Stimulated activated CD4-positive, alpha-beta T cell treated with anti-CD3 and anti-CD28 coated beads, Interleukin-4, amount 100 ng/mL, for 4 hours (primary cell): ENCODE measurements around the gene PHKB.

Source experiments
- DNase-seq, 2 experiments: peaks; one replicate each; pipeline ENCODE4 v3.0.0-alpha.2; 2020

Gene PHKB

DNA sequence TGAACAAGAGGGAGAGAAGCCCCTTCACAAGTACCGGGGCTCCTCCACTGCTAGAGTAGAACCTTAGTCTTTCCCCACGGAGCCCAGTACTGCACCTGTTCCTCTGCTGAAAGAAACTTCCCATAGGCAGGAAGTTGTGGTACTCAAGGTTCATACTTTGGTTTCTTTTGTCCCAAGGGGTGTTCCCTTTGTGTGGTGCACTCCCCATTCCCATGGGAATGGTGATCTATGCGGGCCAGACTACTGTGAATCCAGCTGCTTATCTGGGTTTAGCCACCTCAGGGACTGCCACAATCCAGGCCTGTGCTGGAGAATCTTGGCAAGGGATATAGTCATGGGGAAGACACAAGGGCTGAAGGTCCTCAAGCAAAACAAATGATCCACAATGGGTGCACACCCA lies 110.6 kb downstream of the PHKB start:
- DNase-seq: no peak

DNA sequence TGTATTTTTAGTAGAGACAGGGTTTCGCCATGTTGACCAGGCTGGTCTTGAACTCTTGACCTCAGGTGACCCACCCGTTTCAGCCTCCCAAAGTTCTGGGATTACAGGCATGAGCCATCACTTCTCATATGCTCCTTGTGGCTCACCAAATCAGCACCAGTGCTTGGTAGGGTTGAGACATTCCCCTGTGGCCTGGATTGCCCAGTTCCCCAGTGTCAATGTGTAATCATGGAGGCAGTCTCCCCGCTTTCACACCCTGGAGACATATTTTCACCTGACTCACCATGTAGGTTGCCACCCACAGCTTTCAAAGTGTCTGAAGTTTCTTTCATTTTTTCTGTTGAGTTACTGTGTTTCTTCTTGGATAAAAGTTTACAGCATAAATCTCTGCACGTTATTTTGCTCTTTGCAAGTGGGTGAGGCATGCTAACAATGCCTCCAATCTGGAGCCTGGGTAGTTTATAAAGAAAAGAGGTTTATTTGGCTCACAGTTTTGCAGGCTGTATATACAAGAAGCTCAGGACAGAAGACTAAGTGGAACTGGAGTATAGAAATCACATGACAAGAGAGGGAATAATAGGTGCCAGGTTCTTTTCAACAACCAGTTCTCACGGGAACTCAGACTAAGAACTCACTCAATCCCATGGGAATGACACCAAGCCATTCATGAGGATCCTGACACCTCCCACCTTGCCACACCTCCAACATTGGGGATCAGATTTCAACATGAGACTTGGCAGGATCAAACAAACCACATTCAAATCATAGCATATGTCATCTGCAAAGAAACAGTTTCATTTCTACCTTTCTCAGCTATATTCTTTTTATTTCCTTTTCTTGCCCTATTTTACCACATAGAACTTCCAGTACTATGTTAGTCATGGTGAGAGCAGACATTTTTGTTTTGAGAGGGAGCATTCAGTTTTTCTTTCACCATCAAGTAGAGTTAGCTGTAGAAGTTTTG lies 113.2 kb downstream of the PHKB start:
- peak; percentile 7 to 11 for DNase-seq

DNA sequence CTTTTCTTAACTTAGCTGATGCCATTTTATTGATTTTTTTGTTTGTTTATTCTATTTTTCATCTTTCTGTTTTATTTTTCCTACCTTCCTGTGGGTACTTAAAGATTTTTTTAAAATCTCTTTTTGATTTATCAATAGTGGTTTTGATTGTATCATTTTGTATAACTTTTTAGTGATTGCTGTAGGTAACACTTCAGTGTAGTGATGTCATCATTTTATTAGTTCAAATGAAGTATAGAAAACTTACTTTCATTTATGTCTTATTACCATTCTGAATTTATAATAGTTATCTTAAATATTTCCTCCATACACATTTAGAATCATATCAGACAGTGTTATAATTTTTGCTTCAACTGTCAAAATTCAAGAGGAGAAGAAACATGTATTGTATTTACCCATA lies 115.9 kb downstream of the PHKB start:
- DNase-seq: no peak

DNA sequence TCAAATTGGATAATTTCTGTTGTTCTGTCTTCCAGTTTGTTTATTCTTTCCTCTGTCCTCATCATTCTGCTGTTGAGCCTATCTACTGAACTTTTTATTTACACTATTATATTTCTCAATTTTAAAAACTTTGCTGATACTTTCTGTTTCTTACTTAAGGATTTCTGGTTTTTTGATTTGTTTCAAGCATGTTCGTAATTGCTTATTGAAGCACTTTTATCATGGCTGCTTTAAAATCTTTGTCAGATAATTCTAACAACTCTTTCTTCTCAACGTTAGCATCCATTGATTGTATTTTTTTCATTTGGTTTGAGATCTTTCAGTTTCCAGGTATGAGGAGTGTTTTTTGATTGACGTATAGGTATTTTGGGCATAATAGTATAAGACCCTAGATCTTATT lies 116.9 kb downstream of the PHKB start:
- DNase-seq: no peak

GRCh38 chr16:47578573-47578972 lies 117.4 kb downstream of the PHKB start:
- no peak for DNase-seq

DNA sequence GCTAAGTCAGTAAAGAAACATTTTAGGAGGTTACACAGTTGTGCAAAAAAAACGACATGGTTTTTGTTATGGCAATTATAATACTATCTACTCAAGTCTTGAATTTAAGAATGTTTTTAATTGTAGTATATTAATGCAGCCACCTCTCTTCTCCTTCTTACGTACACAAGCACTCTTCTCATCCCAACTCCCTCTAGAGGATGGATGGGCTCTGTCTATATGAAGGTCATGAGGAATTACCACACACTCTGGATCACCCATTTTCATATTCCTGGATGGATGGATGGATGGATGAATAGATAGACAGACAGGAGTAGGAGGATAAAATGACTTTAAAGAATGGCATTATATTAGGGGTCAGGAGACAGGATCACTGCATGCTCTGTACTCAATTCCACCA lies 120.0 kb downstream of the PHKB start:
- no peak for DNase-seq

- DNase-seq: no peak
These were observed 123.5 kb downstream of the PHKB start for GRCh38 chr16:47584464-47585225.

GRCh38 chr16:47586121-47586520 lies 125.0 kb downstream of the PHKB start:
- no peak for DNase-seq

- no peak for DNase-seq
These were observed 129.3 kb downstream of the PHKB start for GRCh38 chr16:47590472-47590871.

DNA sequence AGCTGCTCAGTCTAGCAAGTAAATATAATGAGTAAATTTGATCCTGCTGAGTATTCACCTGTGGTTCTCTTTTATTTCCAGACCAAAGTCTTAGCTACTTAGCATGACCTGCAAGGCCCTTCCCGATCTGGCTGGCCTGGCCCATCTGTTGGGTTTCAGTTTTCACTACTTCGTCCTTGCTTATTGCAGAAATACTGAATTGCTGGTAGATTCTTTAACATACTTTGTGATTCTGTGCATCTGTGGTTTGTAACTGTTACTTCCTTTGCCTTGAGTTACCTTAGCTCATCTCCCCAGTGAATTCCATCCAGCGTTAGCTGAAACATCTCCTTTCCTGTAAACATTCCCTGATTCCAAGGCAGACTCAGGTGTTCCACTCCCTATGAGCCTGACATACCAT lies 131.1 kb downstream of the PHKB start:
- no peak for DNase-seq

DNA sequence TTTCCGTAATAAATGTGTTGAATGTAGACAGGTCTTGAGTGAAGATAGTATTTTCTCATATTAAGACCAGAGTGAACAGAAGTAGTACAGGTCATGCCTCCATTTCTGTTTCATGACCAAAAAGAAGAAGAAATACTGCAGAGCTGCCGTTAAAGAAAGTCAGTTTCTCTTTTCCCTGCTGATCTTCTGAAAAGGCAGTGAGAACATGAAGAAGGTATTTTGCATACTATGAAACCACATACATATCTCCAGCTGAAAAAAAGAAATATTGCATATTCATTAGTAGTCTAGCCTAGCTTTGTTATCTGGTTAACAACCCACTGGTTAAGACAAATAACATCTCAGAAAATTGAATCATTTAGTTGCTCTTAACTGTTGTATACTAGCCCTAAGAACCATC lies 138.4 kb downstream of the PHKB start:
- DNase-seq: no peak

DNA sequence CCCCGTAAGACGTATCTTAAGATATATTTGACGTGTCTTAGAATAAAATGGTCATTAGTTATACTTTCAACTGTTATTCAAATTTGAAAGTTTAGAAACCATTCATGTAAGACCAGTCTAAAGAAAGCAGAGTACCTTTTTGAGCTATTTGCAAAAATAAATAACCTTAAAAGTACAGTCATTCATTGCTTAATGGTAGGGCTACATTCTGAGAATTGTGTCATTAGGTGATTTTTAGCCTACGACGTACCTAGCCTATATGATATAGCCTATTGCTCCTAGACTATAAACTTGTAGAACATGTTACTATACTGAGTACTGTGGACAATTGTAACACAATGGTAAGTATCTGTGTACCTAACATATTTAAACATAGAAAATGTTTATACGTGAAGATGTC lies 139.2 kb downstream of the PHKB start:
- no peak for DNase-seq

GRCh38 chr16:47604306-47604705 lies 143.2 kb downstream of the PHKB start:
- DNase-seq: no peak

GRCh38 chr16:47611042-47611441 lies 149.9 kb downstream of the PHKB start:
- DNase-seq: no peak

DNA sequence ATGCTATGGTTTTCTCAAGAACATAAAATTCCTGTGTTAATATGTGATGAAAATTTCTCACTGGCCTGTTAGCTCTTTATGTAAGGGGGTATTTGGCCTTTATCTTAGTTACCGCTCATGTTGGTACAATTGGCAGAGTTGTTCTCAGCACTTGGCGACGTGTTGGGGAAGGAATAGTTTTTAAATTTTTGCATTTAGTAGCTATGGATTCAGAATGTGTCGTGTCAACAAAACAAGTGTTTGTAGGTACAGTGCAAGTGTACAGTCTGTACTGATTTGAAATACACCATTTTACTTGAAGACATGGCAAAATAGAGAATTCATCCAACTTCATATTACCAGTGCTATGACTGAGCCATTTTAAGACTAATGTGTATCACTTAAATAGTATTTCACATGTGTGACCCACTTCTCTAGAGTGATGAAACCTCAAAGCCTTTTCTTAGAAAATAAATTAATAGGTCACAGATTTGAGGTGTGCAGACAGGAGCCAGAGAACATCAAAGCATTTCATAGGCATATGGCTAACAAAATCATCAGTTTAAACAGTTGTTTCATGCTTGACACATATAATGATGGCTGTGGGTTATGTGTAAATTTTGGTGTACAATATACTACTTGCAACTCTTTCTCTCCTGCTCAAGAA lies 150.8 kb downstream of the PHKB start:
- DNase-seq: no peak

GRCh38 chr16:47612711-47613110 lies 151.6 kb downstream of the PHKB start:
- no peak for DNase-seq

- no peak for DNase-seq
These were observed 152.1 kb downstream of the PHKB start for GRCh38 chr16:47613251-47613650.

DNA sequence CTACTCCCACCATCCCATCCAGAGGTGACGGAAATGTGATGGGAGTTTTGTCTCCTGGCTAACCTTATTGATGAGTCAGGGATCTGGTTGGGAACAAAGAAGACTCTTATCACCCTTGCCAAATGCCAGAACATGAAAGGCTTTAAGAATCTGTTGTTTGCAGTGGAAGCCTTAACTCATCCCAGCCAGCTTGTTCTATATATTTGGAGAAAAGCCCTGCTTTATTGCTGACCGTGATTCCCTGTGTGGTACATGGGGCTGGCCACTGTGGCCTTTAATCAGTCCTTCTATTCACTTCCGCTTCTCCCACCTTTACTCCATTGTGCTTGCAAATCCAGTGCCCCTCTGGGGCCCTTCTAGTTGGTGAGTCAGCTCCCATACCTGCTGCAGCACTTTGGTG lies 156.6 kb downstream of the PHKB start:
- no peak for DNase-seq

GRCh38 chr16:47622451-47623176 lies 161.5 kb downstream of the PHKB start:
- no peak for DNase-seq

- no peak for DNase-seq
These were observed 163.4 kb downstream of the PHKB start for GRCh38 chr16:47624563-47624962.

- no peak for DNase-seq
These were observed 164.0 kb downstream of the PHKB start for GRCh38 chr16:47625115-47625567.

DNA sequence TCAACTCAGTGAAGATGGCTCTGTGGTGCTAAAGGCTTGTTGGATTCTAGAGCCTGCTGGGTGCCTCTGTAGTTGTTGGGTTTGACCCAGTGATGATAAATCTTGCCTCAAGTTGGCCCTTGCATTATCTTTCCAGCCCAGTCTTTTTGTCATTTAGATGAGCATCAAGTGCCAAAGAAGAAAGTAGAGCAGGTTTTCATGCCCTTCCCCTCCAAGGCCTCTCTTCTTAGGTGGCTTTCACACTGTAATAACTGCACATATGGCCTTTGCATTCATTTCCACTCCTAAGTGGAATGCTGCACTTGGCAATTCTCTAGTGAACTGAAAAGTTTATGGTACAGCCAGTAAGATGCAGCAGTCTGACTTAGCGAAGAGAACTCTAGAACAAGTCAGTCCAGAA lies 165.1 kb downstream of the PHKB start:
- DNase-seq: no peak
